ENCODE data around the gene SCRT2. TPM values are rescaled to one million over a fixed set of nuclear protein-coding genes. Genes with fewer than 3 reads are reported as not detected.
A peak's percentile ranks its signal among the peaks of the same experiment; 100 is the strongest.

SCRT2 gene
- total and polyA plus RNA-seq, 2 experiments from 2014 or later = not detected

GRCh38 chr20:689348-689747 lies 13.7 kb upstream of the SCRT2 start:
- peaks cover 33% of the 10 kb centered on the region for H3K27me3 ChIP-seq (replicated peaks; ENCODE audit: insufficient read depth)
- H3F3A ChIP-seq (ENCODE audit: insufficient read depth) = no peaks in the 10 kb centered on the region
- no peak overlapping the region for H3K4me2 ChIP-seq (ENCODE audit: unreplicated experiment)
- no peak overlapping the region for H3K9ac ChIP-seq
- no peaks in the 10 kb centered on the region for H4K20me1 ChIP-seq (ENCODE audit: insufficient read depth)
- H3K36me3 ChIP-seq (ENCODE audit: low read depth) = no peaks in the 10 kb centered on the region
- no peaks in the 10 kb centered on the region for H3K9me3 ChIP-seq (ENCODE audit: low read depth)
- H3K27ac ChIP-seq = no peak overlapping the region
- TF ChIP-seq EZH2 (IDR thresholded peaks at IDR 0.05; ENCODE audit: insufficient read depth, poor library complexity, severe bottlenecking) (no peak), EZH2phosphoT487 (IDR thresholded peaks at IDR 0.05; ENCODE audit: insufficient read depth, low read depth) (no peak)
- DNase-seq = no peak
- no peaks in the 10 kb centered on the region for H3K9me2 ChIP-seq (ENCODE audit: insufficient read depth)
- in situ Hi-C loops (cut with MboI) = no loop called here
- no peak overlapping the region for H3K4me3 ChIP-seq
- no peaks in the 10 kb centered on the region for H3K4me1 ChIP-seq (ENCODE audit: insufficient read depth)
- H2AFZ ChIP-seq = no peak overlapping the region
- H3K79me2 ChIP-seq (ENCODE audit: insufficient read depth) = no peaks in the 10 kb centered on the region
- 51 to 64% methylated on average over 6 of the region's 6 CpGs for WGBS, 2 experiments (ENCODE audit: low coverage in 1 of 2, low lambda C conversion rate in 2 of 2, missing lambda C conversion rate in 2 of 2)

- Histone ChIP-seq H3K4me2 (ENCODE audit: unreplicated experiment) (no peak overlapping the region), H3K36me3 (ENCODE audit: low read depth) (no peaks in the 10 kb centered on the region), H3K4me3 (no peak overlapping the region), H3K9me2 (ENCODE audit: insufficient read depth) (no peaks in the 10 kb centered on the region), H2AFZ (no peak overlapping the region), H3K9me3 (ENCODE audit: low read depth) (no peaks in the 10 kb centered on the region), H3K9ac (no peak overlapping the region), H3K79me2 (ENCODE audit: insufficient read depth) (no peaks in the 10 kb centered on the region), H3F3A (ENCODE audit: insufficient read depth) (no peaks in the 10 kb centered on the region), H3K27me3 (replicated peaks; ENCODE audit: insufficient read depth) (peaks cover 33% of the 10 kb centered on the region), H3K4me1 (ENCODE audit: insufficient read depth) (no peaks in the 10 kb centered on the region), H4K20me1 (ENCODE audit: insufficient read depth) (no peaks in the 10 kb centered on the region), H3K27ac (no peak overlapping the region)
- TF ChIP-seq EZH2phosphoT487 (IDR thresholded peaks at IDR 0.05; ENCODE audit: insufficient read depth, low read depth) (no peak), EZH2 (IDR thresholded peaks at IDR 0.05; ENCODE audit: insufficient read depth, poor library complexity, severe bottlenecking) (no peak)
- in situ Hi-C loops (cut with MboI) = no loop called here
- 2 to 6% methylated on average over 11 to 13 of the region's 13 CpGs for WGBS, 2 experiments (ENCODE audit: low coverage in 1 of 2, low lambda C conversion rate in 2 of 2, missing lambda C conversion rate in 2 of 2)
- peak; percentile 65 for DNase-seq
These were observed 13.2 kb upstream of the SCRT2 start for GRCh38 chr20:688809-689212.

- Histone ChIP-seq H3K79me2 (ENCODE audit: insufficient read depth) (no peaks in the 10 kb centered on the region), H3K4me1 (ENCODE audit: insufficient read depth) (no peaks in the 10 kb centered on the region), H3K9ac (no peak overlapping the region), H3K27me3 (replicated peaks; ENCODE audit: insufficient read depth) (peaks cover 35% of the 10 kb centered on the region), H3K4me3 (no peak overlapping the region), H3F3A (ENCODE audit: insufficient read depth) (no peaks in the 10 kb centered on the region), H4K20me1 (ENCODE audit: insufficient read depth) (no peaks in the 10 kb centered on the region), H3K36me3 (ENCODE audit: low read depth) (no peaks in the 10 kb centered on the region), H3K4me2 (ENCODE audit: unreplicated experiment) (no peak overlapping the region), H3K27ac (no peak overlapping the region), H2AFZ (no peak overlapping the region), H3K9me2 (ENCODE audit: insufficient read depth) (no peaks in the 10 kb centered on the region), H3K9me3 (ENCODE audit: low read depth) (no peaks in the 10 kb centered on the region)
- DNase-seq = no peak
- no peak for TF ChIP-seq EZH2phosphoT487 (IDR thresholded peaks at IDR 0.05; ENCODE audit: insufficient read depth, low read depth)
- no peak for TF ChIP-seq EZH2 (IDR thresholded peaks at IDR 0.05; ENCODE audit: insufficient read depth, poor library complexity, severe bottlenecking)
- in situ Hi-C loops (cut with MboI) = no loop called here
- WGBS, 2 experiments (ENCODE audit: low coverage in 1 of 2, low lambda C conversion rate in 2 of 2, missing lambda C conversion rate in 2 of 2) = 39 to 41% methylated on average over 9 of the region's 9 CpGs
These were observed 12.0 kb upstream of the SCRT2 start for GRCh38 chr20:687468-688203.

GRCh38 chr20:684676-685319 lies 9.2 kb upstream of the SCRT2 start:
- Histone ChIP-seq H3K27ac (no peak overlapping the region), H2AFZ (no peak overlapping the region), H3K9me2 (ENCODE audit: insufficient read depth) (no peaks in the 10 kb centered on the region), H3K36me3 (ENCODE audit: low read depth) (no peaks in the 10 kb centered on the region), H3K4me2 (ENCODE audit: unreplicated experiment) (no peak overlapping the region), H3K4me1 (ENCODE audit: insufficient read depth) (no peaks in the 10 kb centered on the region), H3K27me3 (replicated peaks; ENCODE audit: insufficient read depth) (peaks cover 37% of the 10 kb centered on the region), H3K9ac (no peak overlapping the region), H3F3A (ENCODE audit: insufficient read depth) (no peaks in the 10 kb centered on the region), H4K20me1 (ENCODE audit: insufficient read depth) (no peaks in the 10 kb centered on the region), H3K9me3 (ENCODE audit: low read depth) (no peaks in the 10 kb centered on the region), H3K79me2 (ENCODE audit: insufficient read depth) (no peaks in the 10 kb centered on the region), H3K4me3 (no peak overlapping the region)
- DNase-seq = no peak
- TF ChIP-seq EZH2phosphoT487 (IDR thresholded peaks at IDR 0.05; ENCODE audit: insufficient read depth, low read depth) (no peak), EZH2 (IDR thresholded peaks at IDR 0.05; ENCODE audit: insufficient read depth, poor library complexity, severe bottlenecking) (no peak)
- in situ Hi-C loops (cut with MboI) = no loop called here
- WGBS, 2 experiments (ENCODE audit: low coverage in 1 of 2, low lambda C conversion rate in 2 of 2, missing lambda C conversion rate in 2 of 2) = 26 to 34% methylated on average over 4 of the region's 4 CpGs

All from GM23248 (cell line).